GM19239 (cell line): ENCODE data around the gene RCCD1.

ENCODE experiments used
- DNase-seq: peaks from one replicate; pipeline ENCODE4 v3.0.0; 2011; ENCODE audit warnings: low spot score; ENCODE audit not compliant: insufficient read length
- FAIRE-seq: peaks from 2 replicates; lab custom pipeline; 2011; peaks lifted over from hg19 to GRCh38; lab: Jason Lieb, UNC

Gene RCCD1

GRCh38 chr15:90959028-90959595 is 4.4 kb downstream of the RCCD1 start:
- no peak for DNase-seq
- no peak for FAIRE-seq

GRCh38 chr15:90959894-90960293 is 5.2 kb downstream of the RCCD1 start:
- DNase-seq = no peak
- no peak for FAIRE-seq

- FAIRE-seq = no peak
Observed at GRCh38 chr15:90960298-90961091, 5.8 kb downstream of the RCCD1 start.

GRCh38 chr15:90962021-90962420 is 7.3 kb downstream of the RCCD1 start:
- FAIRE-seq = no peak
- no peak for DNase-seq

More at GRCh38 chr15:90960298-90961091, 5.8 kb downstream of the RCCD1 start:
- DNase-seq = no peak

GRCh38 chr15:90966262-90966661 is 11.6 kb downstream of the RCCD1 start:
- DNase-seq = no peak
- no peak for FAIRE-seq

GRCh38 chr15:90967206-90967605 is 12.5 kb downstream of the RCCD1 start:
- FAIRE-seq = no peak
- DNase-seq = no peak

- DNase-seq (no peak), FAIRE-seq (no peak)
Observed at GRCh38 chr15:90968434-90968833, 13.8 kb downstream of the RCCD1 start.

- FAIRE-seq (no peak), DNase-seq (no peak)
Observed at GRCh38 chr15:90970274-90970673, 15.6 kb downstream of the RCCD1 start.

- DNase-seq (no peak), FAIRE-seq (no peak)
Observed at GRCh38 chr15:90972133-90972532, 17.4 kb downstream of the RCCD1 start.

GRCh38 chr15:90974216-90974615 is 19.5 kb downstream of the RCCD1 start:
- DNase-seq = no peak
- FAIRE-seq = no peak

GRCh38 chr15:90979582-90979981 is 24.9 kb downstream of the RCCD1 start:
- no peak for FAIRE-seq
- no peak for DNase-seq

GRCh38 chr15:90981681-90982080 is 27.0 kb downstream of the RCCD1 start:
- no peak for DNase-seq
- FAIRE-seq = peak; percentile 89

GRCh38 chr15:90982135-90982534 is 27.5 kb downstream of the RCCD1 start:
- FAIRE-seq (no peak), DNase-seq (no peak)

GRCh38 chr15:90986790-90987507 is 32.3 kb downstream of the RCCD1 start:
- FAIRE-seq (peak; percentile 68), DNase-seq (no peak)

GRCh38 chr15:90987561-90988141 is 33.0 kb downstream of the RCCD1 start:
- FAIRE-seq (no peak), DNase-seq (no peak)

GRCh38 chr15:90988296-90988695 is 33.6 kb downstream of the RCCD1 start:
- DNase-seq (no peak), FAIRE-seq (peak; percentile 64)

GRCh38 chr15:90989040-90989768 is 34.5 kb downstream of the RCCD1 start:
- DNase-seq (no peak), FAIRE-seq (no peak)

GRCh38 chr15:90990446-90990845 is 35.8 kb downstream of the RCCD1 start:
- FAIRE-seq (no peak), DNase-seq (no peak)

- FAIRE-seq (peak; percentile 53), DNase-seq (no peak)
Observed at GRCh38 chr15:90991587-90992285, 37.1 kb downstream of the RCCD1 start.

- FAIRE-seq (no peak), DNase-seq (no peak)
Observed at GRCh38 chr15:90994059-90994416, 39.4 kb downstream of the RCCD1 start.
